GM12873 (cell line): ENCODE measurements around the gene ASB2.
A peak's percentile ranks its signal among the peaks of the same experiment; 100 is the strongest.

Experiments used
- CTCF ChIP-seq: IDR thresholded peaks from 2 replicates; pipeline ENCODE4 v1.5.1; 2012; ENCODE audit warnings: low read depth, mild to moderate bottlenecking, moderate library complexity, low read length, control low read depth; ENCODE audit not compliant: insufficient read depth; ENCODE audit errors: missing control alignments

ASB2 gene

GRCh38 chr14:93943930-93944329, 32.4 kb downstream of the ASB2 start:
- no peak for TF ChIP-seq CTCF

GRCh38 chr14:93943052-93943451, 33.3 kb downstream of the ASB2 start:
- no peak for TF ChIP-seq CTCF

- TF ChIP-seq CTCF, result no peak
Observed at GRCh38 chr14:93941293-93941910, 35.0 kb downstream of the ASB2 start.

- no peak for TF ChIP-seq CTCF
Observed at GRCh38 chr14:93940437-93940836, 35.9 kb downstream of the ASB2 start.

- TF ChIP-seq CTCF, result peak; percentile 72
Observed at GRCh38 chr14:93939304-93940229, 36.8 kb downstream of the ASB2 start.

GRCh38 chr14:93938751-93939303, 37.5 kb downstream of the ASB2 start:
- no peak for TF ChIP-seq CTCF

GRCh38 chr14:93937519-93937918, 38.9 kb downstream of the ASB2 start:
- TF ChIP-seq CTCF, result no peak
